ENCODE data around the gene MFSD11.
"Not testable (repeated sequence)": the region's sequence is repeated elsewhere in the genome, so short reads cannot be mapped to it uniquely, and the experiment has no call there.

The MFSD11 gene

GRCh38 chr17:76775021-76775600, 37.2 kb downstream of the MFSD11 start:
- H3K27ac ChIP-seq: no peak overlapping the region
- TF ChIP-seq ZFX (IDR thresholded peaks at IDR 0.05) (no peak), CTCF (conservative IDR thresholded peaks at IDR 0.05) (no peak)

GRCh38 chr17:76781056-76781982, 43.4 kb downstream of the MFSD11 start:
- H3K27ac ChIP-seq: no peak overlapping the region
- TF ChIP-seq ZFX (IDR thresholded peaks at IDR 0.05) (no peak), CTCF (conservative IDR thresholded peaks at IDR 0.05) (no peak)

GRCh38 chr17:76783146-76783545, 45.2 kb downstream of the MFSD11 start:
- no peak for TF ChIP-seq CTCF (conservative IDR thresholded peaks at IDR 0.05)
- no peak for TF ChIP-seq ZFX (IDR thresholded peaks at IDR 0.05)
- no peak overlapping the region for H3K27ac ChIP-seq

GRCh38 chr17:76784926-76785325, 47.0 kb downstream of the MFSD11 start:
- TF ChIP-seq ZFX (IDR thresholded peaks at IDR 0.05) (no peak), CTCF (conservative IDR thresholded peaks at IDR 0.05) (no peak)
- H3K27ac ChIP-seq: no peak overlapping the region

GRCh38 chr17:76787866-76788265, 49.9 kb downstream of the MFSD11 start:
- not testable (repeated sequence) for H3K27ac ChIP-seq

GRCh38 chr17:76789235-76789788, 51.4 kb downstream of the MFSD11 start:
- TF ChIP-seq ZFX (IDR thresholded peaks at IDR 0.05): no peak
- no peak for TF ChIP-seq CTCF (conservative IDR thresholded peaks at IDR 0.05)
- no peak overlapping the region for H3K27ac ChIP-seq

GRCh38 chr17:76791053-76791980, 53.4 kb downstream of the MFSD11 start:
- no peak for TF ChIP-seq ZFX (IDR thresholded peaks at IDR 0.05)
- no peak for TF ChIP-seq CTCF (conservative IDR thresholded peaks at IDR 0.05)
- no peak overlapping the region for H3K27ac ChIP-seq
